Gastrocnemius medialis (tissue), 4 donors: Measurements from ENCODE around the gene ATM.

Experiments used
- POLR2A ChIP-seq, 2 donors: fragments of 450-650 bp; IDR thresholded peaks; one replicate each; pipeline ENCODE4 v1.6.1; 2017; ENCODE audit warnings: antibody characterized with exemption in 2 of 2, mild to moderate bottlenecking in 2 of 2, moderate library complexity in 2 of 2
- TF ChIP-seq, protein P1 (sequence below), 5 experiments: fragments of 450-650 bp in 3 of 5; fragments of 200-600 bp in 2 of 5; sonication (generic) in 2 of 5; IDR thresholded peaks in 4 of 5; conservative IDR thresholded peaks in 1 of 5; 1 replicate in 4 of 5; 2 replicates in 1 of 5; pipeline ENCODE4 v1.5.1; 2016 to 2019; ENCODE audit warnings: antibody characterized with exemption in 5 of 5, mild to moderate bottlenecking in 3 of 5, moderate library complexity in 3 of 5

DNA sequence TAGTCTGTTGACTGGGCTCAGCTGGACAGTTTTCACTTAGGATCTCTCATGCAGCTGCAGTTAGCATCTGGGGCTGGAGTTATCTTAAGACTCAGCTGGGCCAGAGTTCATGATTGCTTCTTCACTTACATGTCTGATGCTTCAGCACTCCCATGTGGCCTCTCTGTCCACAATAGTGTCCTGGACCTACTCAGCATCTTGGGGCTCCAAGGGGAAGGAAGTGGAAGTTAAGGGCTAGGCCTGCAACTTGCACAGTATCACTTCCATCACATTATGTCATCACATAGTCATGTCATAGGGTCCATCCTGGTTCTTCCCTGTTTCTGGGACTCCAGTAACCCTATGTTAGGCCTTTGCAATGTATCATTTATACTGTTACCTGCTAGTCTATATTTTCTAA lies 128.6 kb downstream of the ATM start:
- TF ChIP-seq POLR2A (IDR thresholded peaks at IDR 0.05) = no peak
- TF ChIP-seq, protein P1, sequence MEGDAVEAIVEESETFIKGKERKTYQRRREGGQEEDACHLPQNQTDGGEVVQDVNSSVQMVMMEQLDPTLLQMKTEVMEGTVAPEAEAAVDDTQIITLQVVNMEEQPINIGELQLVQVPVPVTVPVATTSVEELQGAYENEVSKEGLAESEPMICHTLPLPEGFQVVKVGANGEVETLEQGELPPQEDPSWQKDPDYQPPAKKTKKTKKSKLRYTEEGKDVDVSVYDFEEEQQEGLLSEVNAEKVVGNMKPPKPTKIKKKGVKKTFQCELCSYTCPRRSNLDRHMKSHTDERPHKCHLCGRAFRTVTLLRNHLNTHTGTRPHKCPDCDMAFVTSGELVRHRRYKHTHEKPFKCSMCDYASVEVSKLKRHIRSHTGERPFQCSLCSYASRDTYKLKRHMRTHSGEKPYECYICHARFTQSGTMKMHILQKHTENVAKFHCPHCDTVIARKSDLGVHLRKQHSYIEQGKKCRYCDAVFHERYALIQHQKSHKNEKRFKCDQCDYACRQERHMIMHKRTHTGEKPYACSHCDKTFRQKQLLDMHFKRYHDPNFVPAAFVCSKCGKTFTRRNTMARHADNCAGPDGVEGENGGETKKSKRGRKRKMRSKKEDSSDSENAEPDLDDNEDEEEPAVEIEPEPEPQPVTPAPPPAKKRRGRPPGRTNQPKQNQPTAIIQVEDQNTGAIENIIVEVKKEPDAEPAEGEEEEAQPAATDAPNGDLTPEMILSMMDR (IDR thresholded peaks at IDR 0.05 in 4 of 5, conservative IDR thresholded peaks at IDR 0.05 in 1 of 5) = no peak
